Activated naive CD8-positive, alpha-beta T cell treated with anti-CD3 and anti-CD28 coated beads, Interleukin-2, amount 10 ng/mL, durations not matched to agents 7 days and 5 days (primary cell): Measurements from ENCODE around the gene NBPF20. TPM values are rescaled to one million over a fixed set of nuclear protein-coding genes. Genes with fewer than 3 reads are reported as not detected.
"Not testable (repeated sequence)": the region's sequence is repeated elsewhere in the genome, so short reads cannot be mapped to it uniquely, and the experiment has no call there.

Source experiments
- ATAC-seq: fragments of 150-1000 bp; cut with Tn5 transposase; one replicate; pipeline ENCODE4 v1.10.0; 2021; ENCODE audit warnings: low read depth, moderate library complexity
- POLR2A ChIA-PET: fragments of 350-600 bp; sonication (Branson Sonifier 250); formaldehyde crosslinking; loops from one replicate; lab custom pipeline; 2021; ENCODE audit warnings: antibody characterized with exemption; lab: Charles Lee
- DNase-seq: peaks from one replicate; pipeline ENCODE4 v3.0.0; 2021
- H3K27ac Mint-ChIP-seq: one replicate; pipeline ENCODE4 v1.8.0; 2022; ENCODE audit warnings: mild to moderate bottlenecking, mixed read lengths
- H3K27me3 Mint-ChIP-seq: one replicate; pipeline ENCODE4 v1.8.0; 2022; ENCODE audit warnings: mild to moderate bottlenecking, moderate library complexity, mixed read lengths
- H3K36me3 Mint-ChIP-seq: one replicate; pipeline ENCODE4 v1.8.0; 2021; ENCODE audit warnings: mild to moderate bottlenecking, mixed read lengths
- H3K4me1 Mint-ChIP-seq: one replicate; pipeline ENCODE4 v1.8.0; 2021; ENCODE audit warnings: mixed read lengths
- H3K4me3 Mint-ChIP-seq: one replicate; pipeline ENCODE4 v1.8.0; 2022; ENCODE audit warnings: mild to moderate bottlenecking, moderate library complexity, mixed read lengths
- H3K9me3 Mint-ChIP-seq: one replicate; pipeline ENCODE4 v1.8.0; 2021; ENCODE audit warnings: mixed read lengths
- total RNA-seq, 2 experiments: library from RNA; stranded (reverse); gene quantifications; one replicate each; pipeline ENCODE4 v1.2.3, GENCODE V29; 2021

The NBPF20 gene, protein sequence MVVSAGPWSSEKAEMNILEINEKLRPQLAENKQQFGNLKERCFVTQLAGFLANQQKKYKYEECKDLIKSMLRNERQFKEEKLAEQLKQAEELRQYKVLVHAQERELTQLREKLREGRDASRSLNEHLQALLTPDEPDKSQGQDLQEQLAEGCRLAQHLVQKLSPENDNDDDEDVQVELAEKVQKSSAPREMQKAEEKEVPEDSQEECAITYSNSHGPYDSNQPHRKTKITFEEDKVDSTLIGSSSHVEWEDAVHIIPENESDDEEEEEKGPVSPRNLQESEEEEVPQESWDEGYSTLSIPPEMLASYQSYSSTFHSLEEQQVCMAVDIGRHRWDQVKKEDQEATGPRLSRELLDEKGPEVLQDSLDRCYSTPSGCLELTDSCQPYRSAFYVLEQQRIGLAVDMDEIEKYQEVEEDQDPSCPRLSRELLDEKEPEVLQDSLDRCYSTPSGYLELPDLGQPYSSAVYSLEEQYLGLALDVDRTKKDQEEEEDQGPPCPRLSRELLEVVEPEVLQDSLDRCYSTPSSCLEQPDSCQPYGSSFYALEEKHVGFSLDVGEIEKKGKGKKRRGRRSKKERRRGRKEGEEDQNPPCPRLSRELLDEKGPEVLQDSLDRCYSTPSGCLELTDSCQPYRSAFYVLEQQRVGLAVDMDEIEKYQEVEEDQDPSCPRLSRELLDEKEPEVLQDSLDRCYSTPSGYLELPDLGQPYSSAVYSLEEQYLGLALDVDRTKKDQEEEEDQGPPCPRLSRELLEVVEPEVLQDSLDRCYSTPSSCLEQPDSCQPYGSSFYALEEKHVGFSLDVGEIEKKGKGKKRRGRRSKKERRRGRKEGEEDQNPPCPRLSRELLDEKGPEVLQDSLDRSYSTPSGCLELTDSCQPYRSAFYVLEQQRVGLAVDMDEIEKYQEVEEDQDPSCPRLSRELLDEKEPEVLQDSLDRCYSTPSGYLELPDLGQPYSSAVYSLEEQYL (N-terminal part only)
- total RNA-seq = 1 to 10 TPM in 1 of 2 experiments, under 1 TPM in 1; 0.99 to 1.4 TPM

DNA sequence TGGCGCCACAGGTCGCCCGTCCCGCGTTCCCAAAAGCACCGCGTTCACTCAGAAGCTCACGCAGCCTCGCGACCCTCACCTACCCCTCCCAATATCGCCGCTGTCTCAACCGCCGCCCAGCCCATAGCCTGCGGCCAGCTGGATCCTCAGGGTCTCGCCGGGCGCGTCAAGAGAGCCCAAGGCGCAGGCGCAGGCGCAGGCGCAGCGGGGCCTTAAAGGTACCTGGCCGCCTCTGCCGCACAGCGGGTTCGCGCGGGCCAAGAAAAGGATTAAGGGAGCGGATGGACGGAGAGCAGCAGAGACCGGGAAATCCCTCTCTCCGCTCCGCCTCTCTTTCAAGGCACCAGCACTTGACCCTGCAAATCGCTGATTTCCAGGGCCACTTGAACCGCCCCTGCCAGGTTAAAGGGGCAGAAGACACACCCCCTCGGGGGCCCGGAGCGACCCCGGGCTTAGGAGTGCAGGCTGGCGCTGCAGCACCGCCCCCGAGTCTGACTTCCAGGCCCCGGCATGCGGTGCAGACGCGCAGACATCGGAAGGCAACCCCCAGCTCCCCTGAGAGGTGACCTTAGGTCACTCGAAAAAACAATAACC lies at the start of gene NBPF20:
TSS of gene NBPF20 (minus strand) at position 168 of the 594 bp plus-strand sequence. CDS start 20,331 bp downstream, outside the sequence.
- peaks cover 7% of the 10 kb centered on the region for H3K4me1 Mint-ChIP-seq
- DNase-seq = peak; percentile 80
- peak within 1 kb of the TSS; percentile 63 for H3K27ac Mint-ChIP-seq
- H3K9me3 Mint-ChIP-seq = peaks cover 20% of the 10 kb centered on the region
- ATAC-seq = peak; percentile 93
- peaks cover 53% of the 10 kb centered on the region for H3K27me3 Mint-ChIP-seq
- peak within 1 kb of the TSS; percentile 94 for H3K4me3 Mint-ChIP-seq
- POLR2A ChIA-PET = no interaction called here
- peaks cover 13% of the 10 kb centered on the region for H3K36me3 Mint-ChIP-seq

DNA sequence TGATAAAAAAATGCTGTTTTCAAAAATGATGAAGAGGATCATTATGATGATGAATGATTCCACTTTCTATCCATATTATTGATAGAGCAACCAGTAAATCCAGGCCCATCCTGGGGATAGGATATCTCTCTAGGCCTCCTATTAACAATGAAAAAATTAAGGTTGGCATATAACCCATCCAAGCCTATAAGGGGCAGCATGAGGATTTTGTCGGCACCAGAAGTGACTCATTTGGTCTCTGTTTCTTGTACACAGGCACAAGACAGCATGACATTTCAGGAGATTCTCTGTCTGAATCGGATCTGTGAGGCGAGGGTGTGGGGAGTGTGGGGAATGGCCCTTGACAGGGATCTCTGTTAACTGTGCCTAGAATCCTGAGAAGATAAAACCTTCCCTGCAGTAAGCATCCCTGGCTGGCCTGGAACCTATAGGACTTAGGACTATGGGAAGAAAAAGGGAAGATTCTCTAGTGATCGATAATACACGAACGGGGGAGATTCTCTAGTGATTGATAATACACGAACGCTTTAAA lies 49.5 kb upstream of the NBPF20 start:
- POLR2A ChIA-PET, H3K9me3 Mint-ChIP-seq, H3K4me1 Mint-ChIP-seq, H3K27ac Mint-ChIP-seq, ATAC-seq, H3K36me3 Mint-ChIP-seq, DNase-seq: not testable (repeated sequence)
- Mint-ChIP-seq H3K27me3 (peaks cover 20% of the 10 kb centered on the region), H3K4me3 (peak overlapping the region; percentile 68)

DNA sequence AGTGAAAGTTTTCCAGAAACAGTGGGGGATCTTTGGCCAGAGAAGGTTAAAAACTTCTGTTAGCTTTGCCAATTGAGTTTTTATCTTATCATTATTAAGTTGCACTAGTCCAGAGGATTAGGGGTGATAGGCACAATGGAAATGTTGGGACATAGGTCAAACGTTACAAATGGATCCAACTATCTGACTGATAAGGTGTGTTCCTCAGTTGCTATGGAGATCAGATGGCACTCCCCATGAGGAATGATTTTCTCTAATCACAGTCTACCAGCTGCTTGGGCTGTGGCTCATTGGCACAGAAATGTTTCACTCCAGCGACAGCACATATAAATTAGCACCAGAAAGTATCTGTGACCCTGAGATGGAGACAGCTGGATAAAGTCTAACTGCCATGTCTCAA lies 47.3 kb upstream of the NBPF20 start:
- H3K36me3 Mint-ChIP-seq, ATAC-seq, H3K4me3 Mint-ChIP-seq, H3K27ac Mint-ChIP-seq, DNase-seq, H3K9me3 Mint-ChIP-seq, H3K4me1 Mint-ChIP-seq, POLR2A ChIA-PET: not testable (repeated sequence)
- peaks cover 26% of the 10 kb centered on the region for H3K27me3 Mint-ChIP-seq

DNA sequence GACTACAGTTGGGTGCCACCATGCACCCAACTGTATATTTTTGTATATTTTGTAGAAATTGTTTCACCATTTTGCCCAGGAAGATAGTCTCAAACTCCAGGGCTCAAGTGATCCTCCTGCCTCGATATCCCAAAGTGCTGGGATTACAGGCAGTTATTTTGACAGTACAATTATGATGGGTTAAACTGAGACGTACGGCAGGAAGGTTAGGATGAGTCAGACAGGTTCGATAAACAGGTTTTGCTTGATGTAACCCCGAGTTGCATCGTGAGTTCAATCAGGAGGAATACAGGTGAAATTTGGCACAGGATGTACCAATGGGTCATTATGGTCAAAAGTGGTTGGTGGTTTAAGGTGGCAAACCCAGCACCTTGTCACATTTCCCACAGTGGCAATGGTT lies 46.0 kb upstream of the NBPF20 start:
- POLR2A ChIA-PET, H3K9me3 Mint-ChIP-seq, H3K4me1 Mint-ChIP-seq, ATAC-seq, H3K27ac Mint-ChIP-seq, DNase-seq, H3K36me3 Mint-ChIP-seq, H3K4me3 Mint-ChIP-seq: not testable (repeated sequence)
- H3K27me3 Mint-ChIP-seq = peaks cover 26% of the 10 kb centered on the region

DNA sequence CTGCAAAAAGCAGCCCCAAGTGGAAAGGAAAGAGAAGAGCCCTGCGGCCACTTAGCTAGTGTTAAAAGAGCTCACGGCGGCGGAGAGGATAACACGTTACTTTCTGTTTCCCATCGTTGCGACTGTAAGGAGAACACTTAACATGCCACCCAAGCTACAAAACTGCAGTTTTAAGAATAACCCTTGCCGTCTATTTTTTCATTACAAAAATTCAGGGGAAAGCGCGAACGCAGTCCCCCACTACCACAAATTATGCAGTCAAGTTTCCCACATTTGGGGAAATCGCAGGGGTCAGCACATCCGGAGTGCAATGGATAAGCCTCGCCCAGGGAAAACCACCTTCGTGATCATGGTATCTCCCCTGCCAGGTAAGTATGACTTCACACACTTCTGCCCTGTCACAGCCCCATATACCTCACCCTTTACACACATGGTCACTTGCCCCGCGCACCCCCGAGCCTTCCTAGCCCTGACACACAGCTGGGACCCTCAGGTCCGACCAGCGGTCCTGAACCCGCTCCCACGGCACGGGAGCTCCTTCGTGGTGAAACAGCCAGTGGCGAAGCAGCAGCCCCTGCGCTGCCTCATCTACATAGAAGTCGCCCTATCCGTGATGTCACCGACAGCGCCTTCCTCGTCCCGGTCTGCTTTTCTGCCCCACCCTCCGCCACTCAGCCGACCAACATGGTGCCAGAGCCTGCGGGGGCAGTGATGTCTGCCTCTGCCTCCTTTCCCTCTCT lies 40.2 kb upstream of the NBPF20 start:
- DNase-seq = peak; percentile 69
- POLR2A ChIA-PET = interaction anchor here (0.6 to 0.9 kb wide), 4 partner anchors 178 to 911 kb away, joined by 3 to 10 read pairs (median 4); partner anchors contain the start of gene RBM8A

DNA sequence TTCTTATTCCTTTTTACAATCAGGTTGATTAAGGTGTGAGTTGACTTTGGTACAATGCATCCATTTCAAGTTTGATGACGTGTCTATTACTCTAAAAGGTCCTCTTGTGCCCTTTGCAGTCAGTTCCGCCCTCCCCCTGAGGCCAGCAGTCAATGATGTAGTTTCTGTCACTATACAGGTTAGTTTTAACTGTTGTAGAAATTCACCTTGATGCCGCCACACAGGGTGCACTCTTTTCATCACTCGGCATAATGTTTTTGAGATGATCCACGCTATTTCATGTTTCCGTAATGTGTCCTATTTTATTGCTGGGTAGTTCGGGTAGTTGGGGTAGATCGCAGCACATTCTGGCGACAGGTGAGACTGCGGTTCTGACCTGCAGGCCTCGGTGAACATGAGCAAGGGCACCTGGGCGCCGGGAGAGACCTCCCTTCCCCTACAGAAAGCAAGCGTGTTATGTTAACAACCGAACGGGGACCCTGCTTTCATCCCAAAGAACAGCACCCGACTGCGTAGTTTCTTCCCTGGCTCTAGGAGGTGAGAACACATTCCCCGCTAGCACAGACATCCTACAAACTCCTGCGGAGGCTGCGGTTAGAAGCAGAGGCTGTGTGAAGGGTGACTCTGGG lies 39.4 kb upstream of the NBPF20 start:
- Mint-ChIP-seq H3K27ac (peak overlapping the region; percentile 93), H3K27me3 (peaks cover 30% of the 10 kb centered on the region), H3K4me3 (peak overlapping the region; percentile 87)
- not testable (repeated sequence) for H3K4me1 Mint-ChIP-seq, DNase-seq, H3K9me3 Mint-ChIP-seq, ATAC-seq, H3K36me3 Mint-ChIP-seq
- POLR2A ChIA-PET = interaction anchor here (0.6 to 0.9 kb wide), 4 partner anchors 177 to 912 kb away, joined by 3 to 10 read pairs (median 4); partner anchors contain the start of gene RBM8A

More for the DNA sequence above, 40.2 kb upstream of the NBPF20 start:
- Mint-ChIP-seq H3K4me3 (peak overlapping the region; percentile 87), H3K27ac (peak overlapping the region; percentile 93), H3K27me3 (peaks cover 26% of the 10 kb centered on the region)
- H3K9me3 Mint-ChIP-seq, H3K36me3 Mint-ChIP-seq, H3K4me1 Mint-ChIP-seq: not testable (repeated sequence)
- ATAC-seq = peak; percentile 86

DNA sequence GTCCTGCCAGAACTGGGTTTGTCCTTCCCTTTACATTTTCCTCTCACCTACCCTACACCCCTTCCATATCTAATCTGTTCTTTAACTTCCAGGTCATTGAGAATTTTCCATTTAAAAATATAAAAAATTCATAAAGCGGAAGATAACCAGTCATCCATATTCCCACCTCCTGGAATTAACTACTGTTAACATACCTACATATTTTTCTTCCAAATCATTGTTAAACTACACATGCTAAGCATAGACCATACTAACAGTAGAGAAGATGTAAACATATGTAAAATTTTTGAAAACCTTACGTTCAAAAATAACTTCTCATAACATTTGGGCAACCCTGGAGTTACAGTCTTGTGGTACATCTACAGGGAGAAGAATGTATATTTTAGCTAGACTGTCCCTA lies 38.6 kb upstream of the NBPF20 start:
- ATAC-seq, POLR2A ChIA-PET, H3K36me3 Mint-ChIP-seq, H3K4me1 Mint-ChIP-seq, H3K27ac Mint-ChIP-seq, H3K9me3 Mint-ChIP-seq, H3K4me3 Mint-ChIP-seq, DNase-seq: not testable (repeated sequence)
- H3K27me3 Mint-ChIP-seq = peaks cover 29% of the 10 kb centered on the region

DNA sequence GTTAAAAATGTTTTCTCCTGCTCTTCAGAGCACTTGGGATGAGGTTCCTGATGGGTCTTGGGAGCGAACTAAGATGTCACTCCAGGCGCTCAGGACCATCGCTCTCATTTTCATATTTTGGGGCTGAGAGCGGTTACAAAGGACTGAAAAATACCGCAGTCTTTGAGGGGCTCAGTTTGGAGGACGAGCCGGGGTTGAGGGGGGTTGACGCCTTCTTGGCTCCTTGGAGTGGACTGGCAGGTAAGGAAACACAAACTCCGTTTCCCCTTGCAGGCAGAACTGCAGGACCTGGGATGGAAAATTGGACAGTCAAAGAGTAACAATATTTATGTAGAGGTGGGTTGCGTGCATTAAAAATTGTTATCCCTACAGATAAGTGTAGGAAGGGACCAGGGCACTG lies 35.3 kb upstream of the NBPF20 start:
- H3K36me3 Mint-ChIP-seq, H3K4me1 Mint-ChIP-seq, H3K4me3 Mint-ChIP-seq, H3K27ac Mint-ChIP-seq, POLR2A ChIA-PET, ATAC-seq, H3K9me3 Mint-ChIP-seq, DNase-seq: not testable (repeated sequence)
- peaks cover 32% of the 10 kb centered on the region for H3K27me3 Mint-ChIP-seq

DNA sequence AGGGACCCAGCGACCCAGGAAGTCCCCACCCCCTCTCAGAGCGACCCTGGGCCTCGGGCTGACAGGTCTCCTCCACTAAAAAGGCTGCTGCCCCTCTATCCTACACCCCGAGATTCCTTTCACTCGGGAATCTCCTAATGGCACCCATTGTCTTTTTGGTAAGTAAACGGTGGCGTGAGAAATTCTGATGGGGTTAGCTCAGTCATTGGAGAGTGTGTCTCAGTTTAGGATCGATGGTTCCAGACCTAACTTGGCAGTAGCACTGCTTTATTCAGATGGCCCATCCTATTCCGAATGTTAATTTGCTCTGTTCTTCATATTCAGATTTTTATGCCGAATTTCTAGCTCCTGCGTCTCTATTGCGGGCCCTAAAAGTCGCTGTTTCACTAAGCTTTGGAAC lies 34.6 kb upstream of the NBPF20 start:
- H3K27ac Mint-ChIP-seq, H3K36me3 Mint-ChIP-seq, H3K4me1 Mint-ChIP-seq, H3K9me3 Mint-ChIP-seq, DNase-seq, ATAC-seq, H3K4me3 Mint-ChIP-seq, POLR2A ChIA-PET: not testable (repeated sequence)
- H3K27me3 Mint-ChIP-seq = peaks cover 32% of the 10 kb centered on the region

DNA sequence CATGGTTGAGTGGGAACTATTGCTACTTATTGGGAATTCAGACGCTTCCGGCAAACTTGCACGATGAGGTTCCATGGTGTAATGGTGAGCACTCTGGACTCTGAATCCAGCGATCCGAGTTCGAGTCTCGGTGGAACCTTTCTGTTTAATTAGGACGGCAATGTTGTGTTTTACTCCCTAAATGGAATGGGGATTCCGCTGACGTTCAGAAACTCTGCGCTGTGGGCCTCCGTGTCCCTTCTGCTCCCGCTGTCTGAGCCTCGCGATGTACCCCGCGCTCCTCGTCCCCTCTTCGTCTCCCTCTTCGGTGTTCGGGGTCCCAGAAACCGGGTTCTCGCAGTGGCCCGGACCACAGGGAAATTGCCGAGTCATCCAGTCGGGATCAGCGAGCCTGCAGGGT lies 34.2 kb upstream of the NBPF20 start:
- H3K27ac Mint-ChIP-seq, ATAC-seq, POLR2A ChIA-PET, H3K9me3 Mint-ChIP-seq, DNase-seq, H3K4me3 Mint-ChIP-seq, H3K4me1 Mint-ChIP-seq, H3K36me3 Mint-ChIP-seq: not testable (repeated sequence)
- peaks cover 37% of the 10 kb centered on the region for H3K27me3 Mint-ChIP-seq

DNA sequence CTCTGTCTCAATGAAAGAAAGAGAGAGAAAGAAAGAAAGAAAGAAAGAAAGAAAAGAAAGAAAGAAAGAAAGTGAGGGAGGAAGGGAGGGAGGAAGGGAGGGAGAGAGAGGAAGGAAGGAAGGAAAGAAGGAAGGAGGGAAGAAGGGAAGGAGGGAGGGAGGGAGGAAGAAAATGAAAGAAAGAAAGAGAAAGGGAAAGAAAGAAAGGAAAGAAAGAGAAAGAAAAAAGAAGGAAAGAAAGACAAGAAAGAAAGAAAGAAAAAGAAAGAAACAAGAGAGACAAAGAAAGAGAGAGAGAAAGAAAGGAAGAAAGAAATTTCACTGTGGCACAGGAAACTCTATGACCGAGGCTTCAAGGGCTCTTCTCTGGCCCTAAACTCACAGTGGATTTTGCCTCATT lies 33.7 kb upstream of the NBPF20 start:
- DNase-seq, H3K36me3 Mint-ChIP-seq, H3K27ac Mint-ChIP-seq, ATAC-seq, H3K4me3 Mint-ChIP-seq, H3K4me1 Mint-ChIP-seq, H3K9me3 Mint-ChIP-seq, POLR2A ChIA-PET: not testable (repeated sequence)
- H3K27me3 Mint-ChIP-seq = peaks cover 39% of the 10 kb centered on the region

DNA sequence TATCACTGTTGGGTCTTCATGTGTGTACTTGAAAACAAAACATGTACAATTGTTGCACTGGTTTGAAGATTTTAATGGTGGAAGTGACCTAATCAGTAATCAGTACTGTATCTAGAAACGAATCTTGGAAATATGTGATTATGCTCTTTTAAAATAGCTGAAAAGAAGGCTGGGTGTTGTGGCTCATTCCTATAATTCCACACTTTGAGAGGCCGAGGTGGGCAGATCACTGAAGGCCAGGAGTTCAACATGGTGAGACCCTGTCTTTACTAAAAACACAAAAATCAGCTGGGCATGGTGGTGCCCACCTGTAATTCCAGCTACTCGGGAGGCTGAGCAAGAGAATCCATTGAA lies 29.4 kb upstream of the NBPF20 start:
- DNase-seq, H3K4me3 Mint-ChIP-seq, H3K27ac Mint-ChIP-seq, ATAC-seq, H3K9me3 Mint-ChIP-seq, H3K36me3 Mint-ChIP-seq, H3K4me1 Mint-ChIP-seq, POLR2A ChIA-PET: not testable (repeated sequence)
- peaks cover 26% of the 10 kb centered on the region for H3K27me3 Mint-ChIP-seq
